Heart left ventricle (tissue), 13 donors: ENCODE measurements around the gene PLB1.

ENCODE experiments used
- POLR2A ChIP-seq, 2 donors: fragments of 450-650 bp; IDR thresholded peaks; one replicate each; pipeline ENCODE4 v1.6.1; 2017; ENCODE audit warnings: antibody characterized with exemption in 2 of 2, mild to moderate bottlenecking in 2 of 2, moderate library complexity in 2 of 2
- TF ChIP-seq, protein P1 (sequence below), 12 donors: fragments of 200-600 bp; sonication (generic) in 4 of 12; IDR thresholded peaks; one replicate each; pipeline versions ENCODE4 v1.5.0 to v1.8.0; 2018 to 2022; ENCODE audit warnings: antibody characterized with exemption in 12 of 12, mild to moderate bottlenecking in 5 of 12
- donor health status: ischemic (EF 13 %, LVEDD 7.1; RV severe dilation, severe dysfunction).
- donor health status: DM: no; HTN: yes; CAD: no.
- donor health status: DM: no; HTN: no; CAD: no.
- donor health status: ischemic (EF 25% LVEDD 6.9; RV normal size, moderate dysfunction).
- donor health status: ischemic (EF 25% LVEDD 5.7; RV mildly dilated, moderate dysfunction).
- donor health status: ischemic (EF 35%, LVEDD 5.7; RV mildly dilated, moderate dysfunction).
- donor health status: nonischemic (EF 11% LVEDD 7.7; RV severe dilation, severe dysfunction).
- donor health status: DM: yes; HTN: yes; CAD: no.
- donor health status: PGD.
- donor health status: ischemic (EF 29% LVEDD 5.4; RV normal size, mild dysfunction).
- donor health status: nonischemic (EF 23%, LVEDD 6.1; RV moderate dilation, normal function).

DNA sequence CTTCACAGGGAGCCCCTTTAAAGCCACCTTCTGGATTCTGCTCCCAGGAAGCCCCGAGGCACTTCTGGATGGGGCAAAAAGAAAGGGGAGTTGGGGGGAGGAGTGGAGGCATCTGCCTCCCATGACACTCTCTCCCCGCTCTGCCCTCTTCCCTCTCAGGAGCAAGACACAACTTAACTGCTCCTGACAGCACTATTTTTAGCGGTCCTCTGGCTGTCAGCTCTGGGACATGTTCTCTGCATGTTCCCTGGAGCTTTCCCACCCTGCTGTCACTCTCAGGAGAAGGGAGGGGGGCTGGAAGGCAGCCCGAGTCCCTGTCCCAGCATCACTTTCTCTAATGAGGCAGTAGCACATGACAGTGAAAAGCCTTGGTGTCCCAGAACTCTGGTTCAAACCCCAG is 32.3 kb downstream of the PLB1 start:
- TF ChIP-seq, protein P1, sequence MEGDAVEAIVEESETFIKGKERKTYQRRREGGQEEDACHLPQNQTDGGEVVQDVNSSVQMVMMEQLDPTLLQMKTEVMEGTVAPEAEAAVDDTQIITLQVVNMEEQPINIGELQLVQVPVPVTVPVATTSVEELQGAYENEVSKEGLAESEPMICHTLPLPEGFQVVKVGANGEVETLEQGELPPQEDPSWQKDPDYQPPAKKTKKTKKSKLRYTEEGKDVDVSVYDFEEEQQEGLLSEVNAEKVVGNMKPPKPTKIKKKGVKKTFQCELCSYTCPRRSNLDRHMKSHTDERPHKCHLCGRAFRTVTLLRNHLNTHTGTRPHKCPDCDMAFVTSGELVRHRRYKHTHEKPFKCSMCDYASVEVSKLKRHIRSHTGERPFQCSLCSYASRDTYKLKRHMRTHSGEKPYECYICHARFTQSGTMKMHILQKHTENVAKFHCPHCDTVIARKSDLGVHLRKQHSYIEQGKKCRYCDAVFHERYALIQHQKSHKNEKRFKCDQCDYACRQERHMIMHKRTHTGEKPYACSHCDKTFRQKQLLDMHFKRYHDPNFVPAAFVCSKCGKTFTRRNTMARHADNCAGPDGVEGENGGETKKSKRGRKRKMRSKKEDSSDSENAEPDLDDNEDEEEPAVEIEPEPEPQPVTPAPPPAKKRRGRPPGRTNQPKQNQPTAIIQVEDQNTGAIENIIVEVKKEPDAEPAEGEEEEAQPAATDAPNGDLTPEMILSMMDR (IDR thresholded peaks at IDR 0.05) = no peak
- no peak for TF ChIP-seq POLR2A (IDR thresholded peaks at IDR 0.05)
